Epithelial cell of prostate (primary cell): ENCODE results near the gene G6PD.
"Not testable (repeated sequence)": the region's sequence is repeated elsewhere in the genome, so short reads cannot be mapped to it uniquely, and the experiment has no call there.

Source experiments
- DNase-seq: peaks from one replicate; pipeline ENCODE4 v3.0.0-alpha.2; 2011; ENCODE audit warnings: low read depth, low spot score
- H3K27ac ChIP-seq: fragments of 450-650 bp; 2 replicates; pipeline ENCODE4 v1.5.1; 2017; ENCODE audit warnings: mild to moderate bottlenecking

The G6PD gene

DNA sequence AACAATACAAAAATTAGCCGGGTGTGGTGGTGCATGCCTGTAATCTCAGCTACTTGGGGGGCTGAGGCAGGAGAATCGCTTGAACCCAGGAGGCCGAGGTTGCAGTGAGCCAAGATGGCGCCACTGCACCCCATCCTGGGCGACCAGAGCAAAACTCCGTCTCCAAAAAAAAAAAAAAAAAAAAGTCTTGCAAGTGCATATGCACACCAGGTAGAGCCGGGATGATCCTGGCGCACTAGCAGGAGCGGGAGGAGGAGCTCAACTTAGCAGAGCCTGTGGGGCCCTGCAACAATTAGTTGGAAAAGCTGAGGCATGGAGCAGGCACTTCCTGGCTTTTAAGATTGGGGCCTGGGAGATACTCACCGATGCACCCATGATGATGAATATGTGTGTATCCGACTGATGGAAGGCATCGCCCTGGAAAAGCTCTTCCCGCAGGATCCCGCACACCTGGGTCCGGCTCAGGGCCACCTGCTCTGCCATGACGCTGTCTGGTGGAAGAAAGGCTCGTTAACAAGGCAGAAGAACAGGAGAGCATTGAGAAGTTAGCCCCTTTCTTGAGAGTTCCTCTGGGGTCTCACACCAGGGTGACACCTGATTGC, 872 bp downstream of the G6PD start:
- H3K27ac ChIP-seq, result no peak overlapping the region
- no peak for DNase-seq

- no peak for DNase-seq
- H3K27ac ChIP-seq, result peak overlapping the region; percentile 92
These were observed 3.8 kb downstream of the G6PD start for GRCh38 chrX:154542723-154543424.

GRCh38 chrX:154541896-154542722, 4.5 kb downstream of the G6PD start:
- no peak for DNase-seq
- H3K27ac ChIP-seq, result peak overlapping the region; percentile 92

- DNase-seq, result no peak
- H3K27ac ChIP-seq, result peak overlapping the region; percentile 92
These were observed 5.1 kb downstream of the G6PD start for GRCh38 chrX:154541589-154541895.

DNA sequence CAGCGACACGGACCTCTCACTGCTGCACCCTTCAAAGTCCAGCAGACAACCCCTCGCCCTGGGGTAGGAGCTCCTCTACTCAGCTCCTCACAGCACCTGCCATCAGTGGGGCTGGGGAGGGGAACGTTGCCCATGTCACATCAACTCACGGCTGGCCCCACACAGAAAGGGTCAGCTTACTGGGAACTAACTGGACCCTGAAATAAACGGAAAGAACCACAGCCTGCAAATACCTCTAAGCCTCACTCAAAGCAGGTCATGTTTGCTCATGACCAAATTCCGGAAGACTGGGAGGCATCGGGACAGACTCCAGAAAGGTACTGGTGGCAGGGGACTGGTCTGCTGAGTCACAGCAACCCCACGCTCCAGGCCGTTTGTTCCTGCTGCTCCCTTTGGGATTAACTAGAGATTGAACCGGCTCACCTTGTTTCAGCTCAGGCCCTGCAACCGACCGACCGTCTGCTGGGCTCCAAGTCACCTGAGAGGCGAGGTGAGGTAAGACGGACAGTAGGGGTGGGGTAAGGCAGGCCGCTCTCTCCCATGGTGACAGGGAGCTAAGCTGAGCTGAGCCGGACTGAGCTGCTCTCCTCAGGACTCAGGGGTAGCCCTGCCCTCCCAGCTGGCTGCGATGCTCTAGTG, 5.6 kb downstream of the G6PD start:
- no peak for DNase-seq
- H3K27ac ChIP-seq, result peak overlapping the region; percentile 92

DNA sequence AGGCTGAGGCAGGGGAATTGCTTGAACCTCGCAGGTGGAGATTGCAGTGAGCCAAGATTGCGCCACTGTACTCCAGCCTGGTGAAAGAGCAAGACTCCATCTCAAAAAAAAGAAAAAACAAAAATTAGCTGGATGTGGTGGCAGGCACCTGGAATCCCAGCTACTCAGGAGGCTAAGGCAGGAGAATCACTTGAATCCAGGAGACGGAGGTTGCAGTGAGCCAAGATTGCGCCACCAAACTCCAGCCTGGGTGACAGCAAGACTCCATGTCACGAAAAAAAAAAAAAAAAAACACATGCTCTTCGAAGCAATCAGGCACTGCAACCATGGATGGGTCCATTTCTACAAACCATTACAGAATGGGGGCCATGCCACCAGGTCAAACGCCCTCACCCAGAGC, 6.3 kb downstream of the G6PD start:
- DNase-seq, result not testable (repeated sequence)
- peak overlapping the region; percentile 92 for H3K27ac ChIP-seq

GRCh38 chrX:154539077-154539476, 7.6 kb downstream of the G6PD start:
- H3K27ac ChIP-seq, result no peak overlapping the region
- DNase-seq, result no peak

- H3K27ac ChIP-seq, result no peak overlapping the region
- DNase-seq, result no peak
These were observed 10.8 kb downstream of the G6PD start for GRCh38 chrX:154535892-154536291.

GRCh38 chrX:154534526-154535322, 11.9 kb downstream of the G6PD start:
- DNase-seq, result no peak
- no peak overlapping the region for H3K27ac ChIP-seq

- H3K27ac ChIP-seq, result no peak overlapping the region
- DNase-seq, result no peak
These were observed 14.0 kb downstream of the G6PD start for GRCh38 chrX:154532690-154533089.

- DNase-seq, result no peak
- no peak overlapping the region for H3K27ac ChIP-seq
These were observed 15.0 kb downstream of the G6PD start for GRCh38 chrX:154531626-154532025.

DNA sequence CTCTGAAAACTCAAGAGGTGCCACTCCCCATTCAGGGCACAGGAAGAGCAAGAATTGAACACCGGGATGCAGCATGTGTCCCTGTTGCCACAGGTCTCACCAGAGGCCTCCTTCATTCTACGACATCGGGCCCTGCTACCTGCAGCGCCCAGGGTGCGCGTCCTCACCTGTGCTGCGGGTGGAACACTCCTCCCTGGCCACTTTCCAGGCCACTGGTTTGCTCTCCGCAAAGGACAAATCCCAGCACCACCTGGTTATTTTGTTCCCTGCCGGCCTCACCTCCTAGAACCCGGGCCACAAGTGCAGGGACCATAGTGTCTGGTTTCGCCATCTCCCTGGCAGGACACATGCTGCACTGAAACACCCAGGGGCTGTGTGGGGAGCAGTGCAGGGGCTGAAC, 16.4 kb downstream of the G6PD start:
- H3K27ac ChIP-seq, result no peak overlapping the region
- DNase-seq, result no peak

DNA sequence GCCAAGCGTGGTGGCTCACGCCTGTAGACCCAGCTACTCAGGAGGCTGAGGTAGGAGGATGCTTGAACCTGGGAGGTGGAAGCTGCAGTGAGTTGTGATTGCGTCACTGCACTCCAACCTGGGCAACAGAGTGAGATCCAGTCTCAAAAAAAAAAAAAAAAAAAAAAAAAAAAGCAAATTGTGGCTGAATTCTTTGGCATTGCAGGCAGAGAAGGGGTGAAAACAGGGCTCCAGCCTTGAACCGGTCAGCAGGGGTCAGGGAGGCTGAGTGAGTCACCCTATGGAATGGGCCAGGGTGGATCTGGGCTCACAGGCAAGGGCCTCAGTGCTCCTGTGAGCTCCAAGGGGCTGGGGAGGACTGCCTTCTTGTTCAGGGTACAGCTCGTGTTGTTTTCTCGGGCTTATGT, 17.4 kb downstream of the G6PD start:
- H3K27ac ChIP-seq, result no peak overlapping the region
- no peak for DNase-seq

DNA sequence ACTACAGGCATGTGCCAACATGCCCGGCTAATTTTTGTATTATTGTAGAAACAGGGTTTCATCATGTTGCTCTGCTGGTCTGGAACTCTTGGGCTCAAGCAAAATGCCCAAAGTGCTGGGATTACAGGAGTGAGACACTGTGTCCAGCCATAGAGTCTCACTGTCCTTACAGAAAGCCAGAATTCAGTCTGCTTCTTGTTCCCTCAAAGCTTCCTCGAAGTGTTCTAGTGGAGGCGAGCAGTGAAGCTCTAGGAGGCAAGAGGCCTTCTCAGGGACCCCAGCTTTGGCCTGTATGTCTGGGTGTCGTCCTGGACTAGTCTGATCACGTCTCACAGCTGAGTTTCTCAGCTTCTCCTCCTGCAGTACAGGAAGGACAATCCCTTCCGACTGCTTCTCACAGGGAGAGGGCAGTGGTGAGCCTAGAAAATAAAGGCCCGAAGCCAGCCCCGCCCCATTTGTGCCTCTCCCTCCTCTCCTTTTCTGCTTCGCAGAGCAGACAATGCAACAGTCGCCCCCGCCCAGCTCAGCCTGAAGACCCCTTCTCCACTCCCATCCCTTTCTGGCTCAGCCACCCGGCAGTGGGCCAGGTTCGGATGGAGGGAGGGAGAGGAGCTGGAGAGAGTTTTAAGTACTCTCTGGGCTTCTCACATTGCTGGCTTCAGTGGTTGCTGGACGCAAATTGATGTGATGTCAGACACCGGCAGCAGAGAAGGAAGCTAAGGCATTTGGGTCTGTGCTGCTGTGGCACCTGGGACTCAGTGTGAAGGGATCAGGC, 19.6 kb downstream of the G6PD start:
- no peak for DNase-seq
- H3K27ac ChIP-seq, result peak overlapping the region; percentile 90

DNA sequence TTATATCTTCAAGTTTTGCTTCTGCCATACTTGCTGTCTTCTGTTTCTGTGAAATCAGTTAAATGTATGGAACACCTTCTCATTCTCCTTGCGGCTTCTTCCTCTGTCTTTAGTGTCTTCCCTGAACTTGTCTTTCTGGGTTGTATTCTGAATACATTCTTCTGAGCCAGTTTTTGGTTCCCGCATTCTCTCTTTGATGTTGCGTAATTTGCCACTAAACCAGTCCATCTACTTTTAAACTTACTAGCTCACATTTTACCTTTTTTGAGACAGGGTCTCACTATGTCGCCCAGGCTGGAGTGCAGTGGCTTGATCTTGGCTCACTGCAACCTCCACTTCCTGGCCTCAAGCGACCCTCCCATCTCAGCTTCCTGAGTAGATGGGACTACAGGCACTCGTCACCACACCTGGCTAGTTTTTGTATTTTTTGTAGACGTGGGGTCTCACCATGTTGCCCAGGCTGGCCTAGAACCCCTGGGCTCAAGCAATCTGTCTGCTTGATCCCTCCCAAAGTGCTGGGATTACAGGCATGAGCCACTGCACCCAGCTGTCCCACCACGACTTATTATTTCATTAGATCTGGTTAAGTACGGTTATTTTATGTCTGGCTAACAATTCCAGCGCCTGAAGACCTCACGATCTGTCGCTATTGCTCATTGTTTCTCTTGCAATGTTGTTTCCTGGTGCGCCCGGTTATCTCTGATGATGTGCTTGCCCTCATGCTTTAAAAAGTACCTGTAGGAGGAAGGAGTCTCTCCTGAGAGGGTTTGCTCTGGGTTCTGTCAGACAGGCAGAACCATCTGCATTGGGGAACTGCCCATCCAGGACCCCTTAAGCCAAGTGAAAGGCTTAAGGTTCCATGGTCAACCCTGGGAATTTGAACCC, 20.8 kb downstream of the G6PD start:
- DNase-seq, result no peak
- H3K27ac ChIP-seq, result peak overlapping the region; percentile 90

- DNase-seq, result no peak
- no peak overlapping the region for H3K27ac ChIP-seq
These were observed 27.3 kb downstream of the G6PD start for GRCh38 chrX:154519389-154519788.

- H3K27ac ChIP-seq, result no peak overlapping the region
- no peak for DNase-seq
These were observed 29.4 kb downstream of the G6PD start for GRCh38 chrX:154517101-154517781.

- no peak for DNase-seq
- H3K27ac ChIP-seq, result peak overlapping the region; percentile 51
These were observed 30.0 kb downstream of the G6PD start for GRCh38 chrX:154516656-154517100.
